ENCODE data around the gene PRDM4.
"Not testable (repeated sequence)": the region's sequence is repeated elsewhere in the genome, so short reads cannot be mapped to it uniquely, and the experiment has no call there.

The PRDM4 gene

DNA sequence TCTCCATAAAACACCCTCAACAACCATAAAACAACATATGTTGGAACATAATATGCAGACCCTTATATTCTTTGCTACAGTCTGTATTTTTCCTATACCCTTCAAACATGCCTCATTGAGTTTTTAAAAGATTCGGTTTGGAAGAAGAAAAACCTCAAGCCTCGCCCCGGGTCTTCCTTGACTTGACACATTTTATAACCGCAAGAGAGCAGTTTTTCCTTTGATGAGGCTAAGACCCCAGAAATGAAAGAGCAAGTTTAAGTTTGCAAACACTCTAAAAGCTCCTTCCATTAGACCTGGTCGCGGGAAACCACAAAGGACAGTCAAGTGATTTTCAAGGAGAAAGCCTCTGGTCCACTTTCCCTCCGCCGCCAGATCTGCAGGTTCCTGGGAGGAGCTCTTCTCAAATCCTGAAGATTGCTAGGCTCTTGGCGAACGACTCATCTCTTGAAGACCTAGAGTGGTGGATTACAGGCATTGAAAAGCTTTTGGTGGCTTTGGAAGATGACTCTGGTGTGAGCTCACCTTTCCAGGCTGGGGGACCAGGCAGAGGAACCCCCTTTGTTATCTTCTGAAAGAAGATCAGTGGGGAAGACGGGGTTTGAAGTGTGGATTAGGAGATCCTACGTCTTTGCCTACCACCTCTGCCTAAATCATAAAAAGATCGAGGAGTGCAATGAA lies 13.6 kb upstream of the PRDM4 start, which contains the start of gene ASCL4:
Gene ASCL4, plus strand, starts transcription at position 356 of the 681 bp plus-strand sequence. CDS start 515 bp downstream, outside the sequence.
- DNase-seq: no peak

GRCh38 chr12:107767466-107767865 lies 6.5 kb upstream of the PRDM4 start:
- no peak for DNase-seq

GRCh38 chr12:107765316-107765715 lies 4.4 kb upstream of the PRDM4 start:
- DNase-seq: no peak

DNA sequence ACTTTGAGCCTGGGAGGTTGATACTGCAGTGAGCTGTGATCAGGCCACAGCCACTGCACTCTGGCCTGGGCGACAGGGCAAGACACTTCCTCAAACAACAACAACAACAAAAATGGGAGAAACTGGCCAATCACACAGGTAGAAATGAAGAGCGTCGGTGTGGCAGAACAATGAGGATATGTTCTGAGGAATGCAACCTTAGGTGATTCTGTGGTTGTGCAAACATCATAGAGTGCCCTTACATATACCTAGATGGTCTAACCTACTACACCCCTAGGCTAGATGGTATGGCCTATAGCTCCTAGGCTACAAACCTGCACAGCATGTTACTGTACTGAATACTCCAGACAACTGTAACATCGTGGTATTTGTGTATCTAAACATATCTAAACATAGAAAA lies 3.7 kb upstream of the PRDM4 start:
- DNase-seq: no peak

DNA sequence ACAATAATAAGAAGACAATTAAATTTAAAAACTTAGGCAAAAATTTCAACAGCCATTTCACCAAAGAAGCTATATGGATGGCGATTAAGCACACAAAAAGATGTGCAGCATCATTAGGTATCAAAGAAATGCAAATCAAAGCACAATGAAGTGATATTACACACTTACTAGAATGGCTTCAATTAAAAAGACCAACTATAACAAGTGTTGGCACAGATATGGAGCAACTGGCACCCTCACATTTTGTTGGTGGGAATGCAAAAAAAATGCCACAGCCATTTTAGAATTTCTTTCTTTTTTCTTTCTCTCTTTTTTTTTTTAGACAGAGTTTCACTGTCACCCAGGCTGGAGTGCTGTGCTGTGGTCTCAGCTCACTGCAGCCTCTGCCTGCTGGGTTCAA lies 1.9 kb upstream of the PRDM4 start:
- no peak for DNase-seq

GRCh38 chr12:107761502-107761904 lies 566 bp upstream of the PRDM4 start:
- no peak for DNase-seq

DNA sequence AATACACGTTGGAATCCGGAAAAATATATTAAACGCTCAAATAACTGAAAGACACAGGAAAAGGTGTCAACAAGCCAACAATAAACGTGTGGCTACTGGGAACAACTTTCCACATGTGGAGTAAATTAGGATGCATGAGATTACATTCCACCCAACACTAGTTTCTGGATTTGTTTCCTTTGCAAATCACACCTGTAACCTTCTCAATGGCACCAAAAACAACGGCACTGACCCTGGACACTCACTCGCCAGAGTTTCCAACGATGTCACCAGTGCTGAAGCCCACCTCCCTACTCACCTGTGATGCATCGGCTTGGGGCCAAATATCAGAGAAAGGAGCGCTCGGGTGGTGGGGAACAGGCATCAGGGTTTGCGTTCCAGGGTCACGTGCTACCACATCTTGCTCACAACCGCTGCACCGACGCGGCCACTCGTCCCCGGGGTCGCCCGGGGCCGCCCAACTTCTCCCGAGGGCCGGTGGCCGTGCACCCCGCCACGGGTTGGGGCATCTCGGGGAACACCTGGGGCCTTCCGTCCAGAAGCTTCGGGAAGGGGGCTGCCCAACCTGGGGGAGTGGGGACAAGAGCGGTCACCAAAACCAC lies 629 bp downstream of the PRDM4 start:
- DNase-seq: no peak

- DNase-seq: no peak
Observed at GRCh38 chr12:107759410-107759809, 1.5 kb downstream of the PRDM4 start.

DNA sequence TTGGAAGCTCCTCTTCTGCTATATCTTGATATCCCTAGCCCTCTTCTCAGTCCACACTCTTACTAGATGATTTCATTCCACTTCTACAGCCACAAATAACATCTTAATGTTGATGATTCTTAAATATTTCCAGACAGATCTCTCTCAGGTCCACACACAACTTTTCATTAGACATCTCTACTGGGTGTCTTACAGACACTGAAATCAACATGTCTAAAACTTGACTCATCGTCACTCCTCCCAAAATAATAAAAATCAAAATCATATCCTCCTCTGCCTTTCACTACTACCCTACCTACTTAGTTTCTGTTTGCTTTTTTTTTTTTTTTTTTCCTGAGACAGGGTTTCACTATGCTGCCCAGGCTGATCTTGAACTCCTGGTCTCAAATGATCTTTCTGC lies 11.9 kb downstream of the PRDM4 start:
- DNase-seq: no peak

DNA sequence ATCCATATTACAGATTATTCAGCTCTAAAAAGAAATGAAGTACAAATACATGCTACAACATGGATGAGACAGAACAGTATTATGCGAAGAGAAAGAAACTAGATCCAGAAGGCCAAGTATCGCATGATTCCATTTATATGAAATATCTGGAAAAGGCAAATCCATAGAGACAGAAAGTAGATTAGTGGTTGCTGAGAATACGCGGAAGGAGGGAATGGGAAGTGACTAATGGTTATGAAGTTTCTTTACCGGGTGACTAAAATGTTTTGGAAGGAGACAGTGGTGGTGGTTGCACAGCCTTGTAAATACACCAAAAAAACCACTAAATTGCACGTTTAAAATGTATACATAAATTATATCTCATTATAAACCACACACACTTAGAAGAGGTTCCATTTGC lies 12.5 kb downstream of the PRDM4 start:
- DNase-seq: no peak

GRCh38 chr12:107736914-107737313 lies 24.0 kb downstream of the PRDM4 start:
- DNase-seq: no peak

GRCh38 chr12:107735763-107736162 lies 25.2 kb downstream of the PRDM4 start:
- DNase-seq: no peak

DNA sequence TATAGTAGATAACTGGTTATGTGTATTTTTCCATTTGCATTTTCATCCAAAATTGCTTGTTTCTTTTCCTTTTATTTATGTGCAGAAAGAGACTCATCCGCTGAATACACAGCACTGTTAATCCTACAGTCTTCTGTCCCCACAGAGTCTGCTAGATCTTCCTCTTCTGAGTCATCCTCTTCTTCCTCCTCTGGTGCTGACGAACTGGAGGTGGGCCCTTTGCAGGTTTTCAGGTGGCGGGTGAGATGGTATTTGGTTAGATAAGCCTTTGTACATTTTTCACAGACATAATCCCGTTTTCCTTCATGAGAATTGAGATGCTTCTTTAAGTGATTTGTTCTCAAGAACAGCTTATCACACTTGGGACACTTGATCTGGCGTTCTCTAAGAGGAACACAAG lies 26.8 kb downstream of the PRDM4 start:
- no peak for DNase-seq

DNA sequence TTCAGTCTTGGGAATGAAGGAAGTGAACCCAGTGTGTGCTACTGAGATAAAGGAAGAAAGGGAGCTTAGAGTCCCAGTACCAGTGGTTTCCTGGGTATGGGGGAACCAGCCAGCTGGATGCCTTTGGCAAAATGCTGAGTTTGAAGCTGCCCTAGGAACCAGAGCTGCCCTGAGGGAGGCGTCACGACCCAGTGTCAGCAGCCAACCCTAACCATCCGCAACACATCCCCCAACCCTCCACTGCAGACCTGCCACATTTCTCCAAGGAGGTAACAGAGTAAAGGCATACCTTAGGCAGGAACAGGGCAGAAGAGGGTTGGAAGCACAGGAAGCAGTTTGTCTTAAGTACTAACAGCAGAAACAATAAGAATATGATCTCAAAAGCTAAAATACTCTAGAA lies 28.6 kb downstream of the PRDM4 start:
- no peak for DNase-seq

DNA sequence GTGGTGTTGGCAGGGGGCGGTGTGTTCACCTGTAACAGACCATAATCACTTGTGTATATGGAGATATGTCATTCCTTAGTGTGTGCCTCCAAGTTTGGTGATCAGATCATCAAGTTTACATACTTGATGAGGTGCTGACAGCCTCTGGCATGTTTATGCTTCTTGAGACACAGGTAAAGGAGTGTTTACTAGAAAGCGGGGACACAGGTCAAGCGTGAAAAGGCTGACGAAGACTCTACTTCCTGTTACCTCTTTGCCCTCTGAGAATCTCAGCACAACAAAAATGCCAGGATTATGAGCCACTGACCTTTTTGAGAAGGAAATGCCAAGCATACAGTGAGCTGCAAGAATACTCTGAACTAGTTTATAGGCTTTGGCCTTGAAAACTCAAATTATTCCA lies 29.6 kb downstream of the PRDM4 start:
- no peak for DNase-seq

DNA sequence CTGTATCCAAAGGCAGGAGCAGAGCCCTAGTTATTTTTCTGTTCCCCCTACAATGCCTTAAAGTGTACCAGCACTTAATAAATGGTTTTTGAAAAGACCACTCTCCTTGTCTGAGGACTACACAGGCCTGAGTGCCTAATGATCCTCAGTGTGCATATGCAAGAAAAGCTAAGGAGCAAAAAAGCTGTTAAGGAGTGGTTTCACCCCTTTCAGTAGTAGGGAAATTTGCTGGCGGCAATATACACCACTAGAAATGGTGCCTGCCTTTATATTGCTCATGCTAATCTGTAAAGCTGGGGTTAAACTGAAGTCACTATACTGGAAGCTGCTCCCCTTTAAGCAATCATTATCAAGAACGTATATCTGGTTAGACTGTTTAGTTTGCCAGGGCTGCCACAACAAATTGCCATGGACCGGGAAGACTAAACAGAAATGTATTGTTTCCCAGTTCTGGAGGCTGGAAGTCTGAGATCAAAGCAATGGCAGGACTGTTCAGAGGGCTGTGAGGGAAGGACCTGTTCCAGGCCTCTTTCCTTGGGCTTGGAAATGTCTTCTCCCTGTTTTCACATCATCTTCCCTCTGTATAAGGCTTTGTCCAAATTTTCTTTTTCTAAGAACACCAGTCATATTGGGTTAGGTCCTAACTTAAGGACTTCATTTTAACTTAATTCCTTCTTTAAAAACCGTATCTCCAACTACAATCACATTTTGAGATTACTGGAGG lies 30.2 kb downstream of the PRDM4 start:
- no peak for DNase-seq

DNA sequence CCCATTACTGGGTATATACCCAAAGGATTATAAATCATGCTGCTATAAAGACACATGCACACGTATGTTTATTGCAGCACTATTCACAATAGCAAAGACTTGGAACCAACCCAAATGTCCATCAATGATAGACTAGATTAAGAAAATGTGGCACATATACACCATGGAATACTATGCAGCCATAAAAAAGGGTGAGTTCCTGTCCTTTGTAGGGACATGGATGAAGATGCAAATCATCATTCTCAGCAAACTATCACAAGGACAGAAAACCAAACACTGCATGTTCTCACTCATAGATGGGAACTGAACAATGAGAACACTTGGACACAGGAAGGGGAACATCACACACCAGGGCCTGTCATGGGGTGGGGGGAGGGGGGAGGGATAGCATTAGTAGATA lies 33.2 kb downstream of the PRDM4 start:
- DNase-seq: not testable (repeated sequence)

DNA sequence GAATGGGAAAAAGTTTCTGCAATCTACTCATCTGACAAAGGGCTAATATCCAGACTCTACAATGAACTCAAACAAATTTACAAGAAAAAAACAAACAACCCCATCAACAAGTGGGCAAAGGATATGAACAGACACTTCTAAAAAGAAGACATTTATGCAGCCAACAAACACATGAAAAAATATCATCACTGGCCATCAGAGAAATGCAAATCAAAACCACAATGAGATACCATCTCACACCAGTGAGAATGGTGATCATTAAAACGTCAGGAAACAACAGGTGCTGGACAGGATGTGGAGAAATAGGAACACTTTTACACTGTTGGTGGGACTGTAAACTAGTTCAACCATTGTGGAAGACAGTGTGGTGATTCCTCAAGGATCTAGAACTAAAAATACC lies 33.6 kb downstream of the PRDM4 start:
- not testable (repeated sequence) for DNase-seq

DNA sequence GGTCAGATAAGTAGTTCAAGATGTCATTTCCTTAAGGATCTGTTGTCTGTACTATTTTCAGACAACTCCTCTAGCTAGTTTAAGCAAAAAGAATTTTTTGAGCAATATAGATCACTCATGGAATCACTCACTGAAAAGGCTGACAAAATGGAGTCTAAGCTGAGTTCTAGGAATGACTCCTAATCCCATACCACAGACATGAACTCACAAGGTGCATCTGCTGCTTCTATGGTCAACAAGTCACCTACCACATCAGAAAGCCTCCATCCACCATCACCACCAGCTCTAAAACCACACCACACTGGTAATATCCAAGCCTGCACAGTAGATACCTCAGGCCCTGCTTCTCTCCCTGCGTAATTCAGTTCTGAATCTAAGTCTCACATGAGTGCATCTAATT lies 42.3 kb downstream of the PRDM4 start:
- no peak for DNase-seq

DNA sequence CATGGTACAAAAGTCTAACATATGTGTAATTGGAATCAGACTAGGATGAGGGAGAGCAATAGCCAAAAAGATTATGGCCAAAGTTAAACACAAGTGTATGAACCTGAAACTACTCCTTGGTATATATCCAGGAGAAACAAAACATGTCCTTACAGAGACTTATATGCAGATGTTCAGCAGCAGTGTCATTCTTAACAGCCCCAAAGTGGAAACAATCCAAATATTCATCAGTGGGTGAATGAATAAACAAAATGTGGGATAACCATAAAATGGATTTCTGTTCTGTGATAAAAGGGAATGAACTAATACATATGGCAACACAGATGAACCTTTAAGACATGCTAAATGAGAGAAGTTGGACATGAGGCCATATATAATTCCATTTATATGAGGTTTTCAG lies 45.2 kb downstream of the PRDM4 start:
- no peak for DNase-seq

GRCh38 chr12:107705522-107705921 lies 55.4 kb downstream of the PRDM4 start:
- not testable (repeated sequence) for DNase-seq

- DNase-seq: no peak
Observed at GRCh38 chr12:107704041-107704440, 56.9 kb downstream of the PRDM4 start.

- DNase-seq: no peak
Observed at GRCh38 chr12:107702106-107702505, 58.8 kb downstream of the PRDM4 start.

DNA sequence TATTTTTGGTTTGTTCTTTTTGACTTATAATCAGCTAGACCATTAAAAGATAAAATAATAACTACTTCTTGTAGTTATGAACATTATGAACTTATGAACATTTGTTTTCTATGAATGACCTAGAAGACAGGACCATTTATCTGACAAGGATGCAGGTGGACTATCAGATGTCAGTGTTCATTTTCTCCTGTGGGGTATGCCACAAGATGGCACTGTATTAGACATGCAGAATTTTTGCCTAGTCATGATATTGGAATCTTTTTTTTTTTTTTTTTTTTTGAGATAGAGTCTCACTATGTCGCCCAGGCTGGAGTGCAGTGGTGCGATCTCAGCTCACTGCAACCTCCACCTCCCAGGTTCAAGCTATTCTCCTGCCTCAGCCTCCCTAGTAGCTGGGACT lies 65.2 kb downstream of the PRDM4 start:
- DNase-seq: not testable (repeated sequence)
